Coronary artery (tissue), 2 donors: ENCODE measurements around the gene PGA3.
"Not testable (repeated sequence)": the region's sequence is repeated elsewhere in the genome, so short reads cannot be mapped to it uniquely, and the experiment has no call there.

ENCODE experiments used
- DNase-seq: peaks from one replicate; pipeline ENCODE4 v3.0.0-alpha.2; 2017; ENCODE audit warnings: low spot score
- H3K27ac ChIP-seq, 2 donors: fragments of 200-600 bp; sonication (generic); one replicate each; pipeline ENCODE4 v1.5.1; 2016 to 2019
- H3K4me3 ChIP-seq: fragments of 200-600 bp; sonication (generic); 2 replicates; pipeline ENCODE4 v1.5.1; 2016; ENCODE audit warnings: mild to moderate bottlenecking, moderate library complexity
- CTCF ChIP-seq: fragments of 200-600 bp; sonication (generic); IDR thresholded peaks from one replicate; pipeline ENCODE4 v1.5.1; 2019; ENCODE audit warnings: antibody characterized with exemption

PGA3 gene

GRCh38 chr11:61198361-61198760, 5.0 kb upstream of the PGA3 start:
- no peak overlapping the region for H3K4me3 ChIP-seq
- H3K27ac ChIP-seq, result no peak overlapping the region
- TF ChIP-seq CTCF, result no peak
- no peak for DNase-seq

- Histone ChIP-seq H3K4me3 (no peak overlapping the region), H3K27ac (no peak overlapping the region)
- no peak for TF ChIP-seq CTCF
- no peak for DNase-seq
These were observed 4.3 kb upstream of the PGA3 start for GRCh38 chr11:61198948-61199523.

GRCh38 chr11:61201476-61201875, 1.8 kb upstream of the PGA3 start:
- TF ChIP-seq CTCF, result no peak
- no peak overlapping the region for H3K27ac ChIP-seq
- no peak overlapping the region for H3K4me3 ChIP-seq
- no peak for DNase-seq

GRCh38 chr11:61203873-61204272, 558 bp downstream of the PGA3 start:
- DNase-seq, H3K4me3 ChIP-seq, H3K27ac ChIP-seq: not testable (repeated sequence)

- not testable (repeated sequence) for DNase-seq, H3K4me3 ChIP-seq, H3K27ac ChIP-seq
These were observed 1.3 kb downstream of the PGA3 start for GRCh38 chr11:61204502-61205059.

- H3K27ac ChIP-seq, DNase-seq, H3K4me3 ChIP-seq: not testable (repeated sequence)
These were observed 4.5 kb downstream of the PGA3 start for GRCh38 chr11:61207636-61208310.

- DNase-seq, H3K27ac ChIP-seq, H3K4me3 ChIP-seq: not testable (repeated sequence)
These were observed 7.3 kb downstream of the PGA3 start for GRCh38 chr11:61210629-61211028.

- H3K27ac ChIP-seq, DNase-seq, H3K4me3 ChIP-seq: not testable (repeated sequence)
These were observed 8.1 kb downstream of the PGA3 start for GRCh38 chr11:61211327-61211952.

- not testable (repeated sequence) for DNase-seq, H3K4me3 ChIP-seq, H3K27ac ChIP-seq
These were observed 8.9 kb downstream of the PGA3 start for GRCh38 chr11:61212202-61212601.

- not testable (repeated sequence) for H3K27ac ChIP-seq, DNase-seq, H3K4me3 ChIP-seq
These were observed 10.5 kb downstream of the PGA3 start for GRCh38 chr11:61213711-61214324.

- H3K27ac ChIP-seq, H3K4me3 ChIP-seq, DNase-seq: not testable (repeated sequence)
These were observed 15.0 kb downstream of the PGA3 start for GRCh38 chr11:61218306-61218705.

- DNase-seq, result not testable (repeated sequence)
These were observed 15.7 kb downstream of the PGA3 start for GRCh38 chr11:61219016-61219415.

GRCh38 chr11:61222047-61222446, 18.7 kb downstream of the PGA3 start, which contains the start of gene PGA4:
TSS of gene PGA4 (plus strand) at chr11:61222347. CDS start at chr11:61222401, 54 bp downstream.
- not testable (repeated sequence) for H3K27ac ChIP-seq, DNase-seq

More at GRCh38 chr11:61219016-61219415, 15.7 kb downstream of the PGA3 start:
- H3K4me3 ChIP-seq, H3K27ac ChIP-seq: not testable (repeated sequence)

GRCh38 chr11:61222692-61223091, 19.4 kb downstream of the PGA3 start:
- H3K4me3 ChIP-seq, DNase-seq, H3K27ac ChIP-seq: not testable (repeated sequence)

More at GRCh38 chr11:61222047-61222446, 18.7 kb downstream of the PGA3 start, which contains the start of gene PGA4:
- H3K4me3 ChIP-seq, result not testable (repeated sequence)
